Right atrium auricular region (tissue), 2 donors: ENCODE measurements around the gene SNRPF. TPM values are rescaled to one million over a fixed set of nuclear protein-coding genes. Genes with fewer than 3 reads are reported as not detected.

ENCODE experiments used
- DNase-seq: peaks from one replicate; pipeline ENCODE4 v3.0.0-alpha.2; 2019; ENCODE audit warnings: low spot score
- H3K27ac ChIP-seq, 2 donors: fragments of 200-600 bp; sonication (generic); 1 replicate in 1 of 2; 2 replicates in 1 of 2; pipeline ENCODE4 v1.5.1; 2016 to 2019
- H3K27me3 ChIP-seq, 2 donors: fragments of 200-600 bp; sonication (generic); one replicate each; pipeline versions ENCODE4 v1.5.1 to v1.6.0; 2017 to 2019
- H3K36me3 ChIP-seq: fragments of 200-600 bp; sonication (generic); one replicate; pipeline ENCODE4 v1.5.1; 2016
- H3K4me1 ChIP-seq, 2 donors: fragments of 200-600 bp; sonication (generic); one replicate each; pipeline versions ENCODE4 v1.5.1 to v1.6.0; 2017 to 2019
- H3K4me3 ChIP-seq, 2 donors: fragments of 200-600 bp; sonication (generic); 1 replicate in 1 of 2; 2 replicates in 1 of 2; pipeline ENCODE4 v1.5.1; 2017 to 2019; ENCODE audit warnings: mild to moderate bottlenecking in 1 of 2, moderate library complexity in 1 of 2
- H3K9me3 ChIP-seq, 2 donors: fragments of 200-600 bp; sonication (generic); one replicate each; pipeline ENCODE4 v1.5.1; 2019
- total RNA-seq, 2 donors: library from RNA; depleted of rRNA; stranded (reverse); fragments of >200 nt; gene quantifications; one replicate each; pipeline ENCODE4 v1.1.0, GENCODE V29; 2016
- TF ChIP-seq, protein P1 (sequence below), 2 donors: fragments of 200-600 bp; sonication (generic); IDR thresholded peaks; one replicate each; pipeline ENCODE4 v1.5.1; 2019; ENCODE audit warnings: antibody characterized with exemption in 2 of 2

Gene SNRPF
- total RNA-seq, 2 donors from 2014 or later: 1.9 to 3.4 TPM

DNA sequence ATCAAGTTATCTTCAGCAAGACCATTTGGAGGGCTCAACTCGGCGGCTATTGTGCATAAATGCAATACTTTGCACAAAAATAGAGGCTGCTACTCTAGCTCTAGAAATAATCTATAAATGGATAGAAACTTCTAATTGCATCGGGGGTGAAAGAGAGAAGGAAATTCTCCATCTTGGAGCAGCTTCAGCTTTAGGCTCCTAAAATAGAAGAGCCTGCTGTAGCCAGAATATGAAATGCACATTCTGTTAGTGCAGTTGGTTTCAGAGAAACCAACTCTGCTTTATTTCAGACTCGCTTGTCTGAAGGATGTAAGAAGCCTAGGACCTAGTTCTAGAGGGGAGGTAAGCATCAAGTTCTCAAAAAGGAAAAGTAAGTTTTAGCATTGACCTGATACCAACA is 38.1 kb downstream of the SNRPF start:
- TF ChIP-seq, protein P1, sequence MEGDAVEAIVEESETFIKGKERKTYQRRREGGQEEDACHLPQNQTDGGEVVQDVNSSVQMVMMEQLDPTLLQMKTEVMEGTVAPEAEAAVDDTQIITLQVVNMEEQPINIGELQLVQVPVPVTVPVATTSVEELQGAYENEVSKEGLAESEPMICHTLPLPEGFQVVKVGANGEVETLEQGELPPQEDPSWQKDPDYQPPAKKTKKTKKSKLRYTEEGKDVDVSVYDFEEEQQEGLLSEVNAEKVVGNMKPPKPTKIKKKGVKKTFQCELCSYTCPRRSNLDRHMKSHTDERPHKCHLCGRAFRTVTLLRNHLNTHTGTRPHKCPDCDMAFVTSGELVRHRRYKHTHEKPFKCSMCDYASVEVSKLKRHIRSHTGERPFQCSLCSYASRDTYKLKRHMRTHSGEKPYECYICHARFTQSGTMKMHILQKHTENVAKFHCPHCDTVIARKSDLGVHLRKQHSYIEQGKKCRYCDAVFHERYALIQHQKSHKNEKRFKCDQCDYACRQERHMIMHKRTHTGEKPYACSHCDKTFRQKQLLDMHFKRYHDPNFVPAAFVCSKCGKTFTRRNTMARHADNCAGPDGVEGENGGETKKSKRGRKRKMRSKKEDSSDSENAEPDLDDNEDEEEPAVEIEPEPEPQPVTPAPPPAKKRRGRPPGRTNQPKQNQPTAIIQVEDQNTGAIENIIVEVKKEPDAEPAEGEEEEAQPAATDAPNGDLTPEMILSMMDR (IDR thresholded peaks at IDR 0.05): no peak
- H3K4me3 ChIP-seq: no peak overlapping the region
- DNase-seq: no peak
- no peaks in the 10 kb centered on the region for H3K9me3 ChIP-seq
- H3K36me3 ChIP-seq: no peaks in the 10 kb centered on the region
- no peaks in the 10 kb centered on the region for H3K27me3 ChIP-seq
- no peak overlapping the region for H3K27ac ChIP-seq
- H3K4me1 ChIP-seq: no peaks in the 10 kb centered on the region

DNA sequence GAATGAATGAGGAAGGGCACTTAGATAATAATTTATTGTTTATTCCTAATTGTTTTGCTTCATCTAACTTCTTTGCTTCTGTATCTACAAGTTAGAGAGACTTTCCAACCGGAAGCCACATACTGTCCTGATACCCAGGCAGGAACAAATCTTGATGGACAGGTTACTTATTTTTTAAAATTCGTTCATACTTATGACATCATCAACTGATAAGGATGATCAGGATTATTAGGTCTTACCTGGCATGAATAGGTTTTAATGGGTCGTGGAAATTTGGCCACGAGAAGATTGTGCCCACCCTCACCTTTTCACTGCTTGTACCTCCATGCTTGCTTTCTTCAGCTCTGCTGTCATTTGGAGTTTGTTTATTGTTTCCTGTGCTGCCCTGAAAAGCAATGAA is 39.3 kb downstream of the SNRPF start:
- H3K36me3 ChIP-seq: no peaks in the 10 kb centered on the region
- no peak for DNase-seq
- no peak overlapping the region for H3K4me3 ChIP-seq
- H3K9me3 ChIP-seq: peaks cover 0 to 2% of the 10 kb centered on the region in 2 donors
- TF ChIP-seq, protein P1 (IDR thresholded peaks at IDR 0.05): no peak
- no peaks in the 10 kb centered on the region for H3K4me1 ChIP-seq
- H3K27ac ChIP-seq: no peak overlapping the region
- H3K27me3 ChIP-seq: no peaks in the 10 kb centered on the region

DNA sequence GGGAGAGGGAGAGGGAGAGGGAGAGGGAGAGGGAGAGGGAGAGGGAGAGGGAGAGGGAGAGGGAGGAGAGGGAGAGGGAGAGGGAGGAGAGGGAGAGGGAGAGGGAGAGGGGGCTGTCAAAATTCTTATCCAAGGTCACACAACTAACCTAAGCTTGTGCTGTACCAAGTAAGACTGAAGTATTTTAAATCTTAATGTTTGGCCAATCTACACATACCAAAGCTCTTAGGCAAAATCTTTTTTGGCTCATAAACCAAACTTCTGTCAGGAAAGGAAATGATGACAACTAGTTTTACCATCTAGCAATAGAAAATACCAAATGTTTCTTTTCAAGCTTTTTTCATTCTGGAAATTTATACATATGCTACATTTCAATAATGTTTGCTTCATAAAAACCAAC is 49.8 kb downstream of the SNRPF start:
- Histone ChIP-seq H3K4me1 (no peaks in the 10 kb centered on the region), H3K9me3 (no peaks in the 10 kb centered on the region), H3K27me3 (no peaks in the 10 kb centered on the region), H3K36me3 (no peaks in the 10 kb centered on the region), H3K4me3 (no peak overlapping the region), H3K27ac (no peak overlapping the region)
- TF ChIP-seq, protein P1 (IDR thresholded peaks at IDR 0.05): no peak
- DNase-seq: no peak

DNA sequence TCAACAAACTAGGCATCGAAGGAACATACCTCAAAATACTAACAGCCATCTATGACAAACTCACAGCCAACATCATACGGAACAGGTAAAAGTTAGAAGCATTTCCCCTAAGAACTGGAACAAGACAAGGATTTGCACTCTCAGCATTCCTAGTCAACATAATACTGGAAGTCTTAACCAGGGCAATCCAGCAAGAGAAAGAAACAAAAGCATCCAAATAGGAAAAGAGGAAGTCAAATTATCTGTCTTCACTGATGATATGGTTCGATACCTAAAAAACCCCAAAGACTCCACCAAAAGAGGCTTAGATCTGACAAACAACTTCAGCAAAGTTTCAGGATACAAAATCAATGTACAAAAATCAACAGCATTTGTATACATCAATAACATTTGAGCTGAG is 51.1 kb downstream of the SNRPF start:
- Histone ChIP-seq H3K9me3 (no peaks in the 10 kb centered on the region), H3K27me3 (no peaks in the 10 kb centered on the region), H3K4me3 (no peak overlapping the region), H3K27ac (no peak overlapping the region), H3K36me3 (no peaks in the 10 kb centered on the region), H3K4me1 (no peaks in the 10 kb centered on the region)
- no peak for DNase-seq
- TF ChIP-seq, protein P1 (IDR thresholded peaks at IDR 0.05): no peak

Other genes starting within 250 kb of the SNRPF start
- gene NTN4, start 68.2 kb upstream of the SNRPF start, total RNA-seq: 10 to 100 TPM; 69.0 to 85.3 TPM
- not detected for gene CCDC38, start 83.7 kb downstream of the SNRPF start, total RNA-seq
- 1 to 10 TPM in 1 of 2 donors, under 1 TPM in 1; 0.63 to 1.3 TPM for gene AMDHD1, start 84.4 kb downstream of the SNRPF start, total RNA-seq
- gene HAL, start 137.4 kb downstream of the SNRPF start, total RNA-seq: under 1 TPM; 0.24 to 0.93 TPM
- 10 to 100 TPM; 42.3 to 45.5 TPM for gene LTA4H, start 176.6 kb downstream of the SNRPF start, total RNA-seq